Measurements from ENCODE around the gene FOCAD. TPM values are rescaled to one million over a fixed set of nuclear protein-coding genes. Genes with fewer than 3 reads are reported as not detected.

The FOCAD gene
- total and polyA plus RNA-seq, 2 of the 8 experiments (the other 6 are each of a cell fraction or from before 2014, with no cell fraction given) = 22.0 to 38.4 TPM

GRCh38 chr9:20853866-20854265 lies 169.8 kb downstream of the FOCAD start (continued):
- TF ChIP-seq CHD7 (IDR thresholded peaks at IDR 0.05; ENCODE audit: insufficient replicate concordance, low read length) (no peak), YY1 (IDR thresholded peaks at IDR 0.05; ENCODE audit: low read depth, low read length) (no peak), CTCF (IDR thresholded peaks at IDR 0.05; ENCODE audit: control extremely low read depth in 1 of 3, insufficient read depth in 1 of 3, low read depth in 1 of 3, low read length in 3 of 3) (no peak), SIN3A (conservative IDR thresholded peaks at IDR 0.05 in 1 of 2, IDR thresholded peaks at IDR 0.05 in 1 of 2; ENCODE audit: low read depth in 1 of 2, low read length in 2 of 2) (no peak), ASH2L (IDR thresholded peaks at IDR 0.05; ENCODE audit: low read length) (no peak), BRCA1 (IDR thresholded peaks at IDR 0.05; ENCODE audit: low read depth, low read length) (no peak)

Data from H1 (cell line).